ENCODE data around the gene DNAJB5.

- no peak for TF ChIP-seq CTCF (IDR thresholded peaks at IDR 0.05; ENCODE audit: borderline replicate concordance, extremely low read depth, low read length, poor library complexity, severe bottlenecking)
- TF ChIP-seq EZH2 (IDR thresholded peaks at IDR 0.05; ENCODE audit: borderline replicate concordance, low read depth, low read length, severe bottlenecking), result no peak
These were observed 32.9 kb upstream of the DNAJB5 start for GRCh38 chr9:34956648-34957047.

All from DND-41 (cell line).